Caco-2 (cell line): ENCODE data around the gene CADPS. TPM values are rescaled to one million over a fixed set of nuclear protein-coding genes. Genes with fewer than 3 reads are reported as not detected.

ENCODE experiments used
- BruUV-seq: library from RNA; stranded (reverse); fragments of 400-500 nt; replicated peaks from 2 replicates; lab custom pipeline; 2021; lab: Mats Ljungman, UMichigan
- CTCF ChIA-PET: fragments of 300-600 bp; sonication (Branson Sonifier 250); formaldehyde crosslinking; loops from one replicate; lab custom pipeline; 2022; ENCODE audit warnings: antibody characterized with exemption; lab: Charles Lee
- POLR2A ChIA-PET: fragments of 300-600 bp; sonication (Branson Sonifier 250); formaldehyde crosslinking; loops from one replicate; lab custom pipeline; 2022; ENCODE audit warnings: antibody characterized with exemption; lab: Charles Lee
- DNase-seq, 2 experiments: peaks; one replicate each; pipeline versions ENCODE4 v3.0.0 to v3.0.0-alpha.2; 2020 to 2022
- H3K27me3 ChIP-seq: replicated peaks from 2 replicates; pipeline ENCODE4 v1.6.0; 2011; ENCODE audit warnings: low read length; ENCODE audit not compliant: control insufficient read depth, insufficient read depth
- H3K36me3 ChIP-seq: 2 replicates; pipeline ENCODE4 v1.5.1; 2011; ENCODE audit warnings: low read length; ENCODE audit not compliant: control insufficient read depth, insufficient read depth
- H3K4me1 ChIP-seq: fragments of 250-450 bp; sonication (Bioruptor Pico); 2 replicates; pipeline ENCODE4 v1.5.1; 2020; ENCODE audit warnings: mild to moderate bottlenecking
- H3K4me3 ChIP-seq: 2 replicates; pipeline ENCODE4 v1.5.1; 2011; ENCODE audit warnings: low read depth, mild to moderate bottlenecking, control low read depth, low read length
- H3K9me3 ChIP-seq: fragments of 250-450 bp; sonication (Bioruptor Pico); 2 replicates; pipeline ENCODE4 v1.5.1; 2020; ENCODE audit warnings: mild to moderate bottlenecking, moderate library complexity
- H3K27ac Mint-ChIP-seq: one replicate; pipeline ENCODE4 v1.8.0; 2022; ENCODE audit warnings: mixed read lengths; ENCODE audit not compliant: unreplicated experiment
- H3K27me3 Mint-ChIP-seq: one replicate; pipeline ENCODE4 v1.8.0; 2022; ENCODE audit warnings: mixed read lengths; ENCODE audit not compliant: insufficient read depth, unreplicated experiment
- H3K36me3 Mint-ChIP-seq: one replicate; pipeline ENCODE4 v1.8.0; 2022; ENCODE audit warnings: mild to moderate bottlenecking, mixed read lengths; ENCODE audit not compliant: insufficient read depth, unreplicated experiment
- H3K4me1 Mint-ChIP-seq: one replicate; pipeline ENCODE4 v1.8.0; 2022; ENCODE audit warnings: low read depth, mixed read lengths; ENCODE audit not compliant: unreplicated experiment
- H3K4me3 Mint-ChIP-seq: one replicate; pipeline ENCODE4 v1.8.0; 2022; ENCODE audit warnings: mild to moderate bottlenecking, moderate library complexity, mixed read lengths; ENCODE audit not compliant: unreplicated experiment
- H3K9me3 Mint-ChIP-seq: one replicate; pipeline ENCODE4 v1.8.0; 2022; ENCODE audit warnings: mixed read lengths; ENCODE audit not compliant: unreplicated experiment
- intact Hi-C: fragments of 100-400 bp; cut with micrococcal nuclease; formaldehyde crosslinking; loops from one replicate; pipeline ENCODE4 v1.10.0; 2022; ENCODE audit not compliant: unreplicated experiment
- total RNA-seq: library from RNA; stranded (reverse); gene quantifications from 2 replicates; pipeline ENCODE4 v1.2.3, GENCODE V29; 2022
- TF ChIP-seq, protein P1 (sequence below), 2 experiments: fragments of 200-600 bp in 1 of 2; IDR thresholded peaks; 1 replicate in 1 of 2; 2 replicates in 1 of 2; pipeline versions ENCODE4 v1.5.1 to v1.8.0; 2011 to 2022; ENCODE audit warnings: antibody characterized with exemption in 1 of 2, control low read depth in 1 of 2, inconsistent platforms in 1 of 2, low read depth in 1 of 2, low read length in 1 of 2, mild to moderate bottlenecking in 1 of 2, moderate library complexity in 1 of 2; ENCODE audit not compliant: insufficient read depth in 1 of 2, severe bottlenecking in 1 of 2, unreplicated experiment in 1 of 2

Gene CADPS
- total RNA-seq, 1 experiment from 2014 or later, result not detected

- Mint-ChIP-seq H3K9me3 (no peaks in the 10 kb centered on the region), H3K27me3 (peaks cover 3% of the 10 kb centered on the region), H3K4me1 (no peaks in the 10 kb centered on the region), H3K4me3 (no peak overlapping the region), H3K27ac (no peak overlapping the region), H3K36me3 (no peaks in the 10 kb centered on the region)
- ChIA-PET CTCF (no interaction called here), POLR2A (no interaction called here)
- H3K4me1 ChIP-seq, result no peaks in the 10 kb centered on the region
- no peaks in the 10 kb centered on the region for H3K27me3 ChIP-seq
- BruUV-seq, result no TSS peak
- TF ChIP-seq, protein P1, sequence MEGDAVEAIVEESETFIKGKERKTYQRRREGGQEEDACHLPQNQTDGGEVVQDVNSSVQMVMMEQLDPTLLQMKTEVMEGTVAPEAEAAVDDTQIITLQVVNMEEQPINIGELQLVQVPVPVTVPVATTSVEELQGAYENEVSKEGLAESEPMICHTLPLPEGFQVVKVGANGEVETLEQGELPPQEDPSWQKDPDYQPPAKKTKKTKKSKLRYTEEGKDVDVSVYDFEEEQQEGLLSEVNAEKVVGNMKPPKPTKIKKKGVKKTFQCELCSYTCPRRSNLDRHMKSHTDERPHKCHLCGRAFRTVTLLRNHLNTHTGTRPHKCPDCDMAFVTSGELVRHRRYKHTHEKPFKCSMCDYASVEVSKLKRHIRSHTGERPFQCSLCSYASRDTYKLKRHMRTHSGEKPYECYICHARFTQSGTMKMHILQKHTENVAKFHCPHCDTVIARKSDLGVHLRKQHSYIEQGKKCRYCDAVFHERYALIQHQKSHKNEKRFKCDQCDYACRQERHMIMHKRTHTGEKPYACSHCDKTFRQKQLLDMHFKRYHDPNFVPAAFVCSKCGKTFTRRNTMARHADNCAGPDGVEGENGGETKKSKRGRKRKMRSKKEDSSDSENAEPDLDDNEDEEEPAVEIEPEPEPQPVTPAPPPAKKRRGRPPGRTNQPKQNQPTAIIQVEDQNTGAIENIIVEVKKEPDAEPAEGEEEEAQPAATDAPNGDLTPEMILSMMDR (IDR thresholded peaks at IDR 0.05; ENCODE audit: insufficient read depth in 1 of 2, low read depth in 1 of 2, low read length in 1 of 2, severe bottlenecking in 1 of 2, unreplicated experiment in 1 of 2), result no peak
- H3K9me3 ChIP-seq, result no peaks in the 10 kb centered on the region
- H3K36me3 ChIP-seq, result no peaks in the 10 kb centered on the region
- DNase-seq, result no peak
- no peak overlapping the region for H3K4me3 ChIP-seq
- intact Hi-C loops, result no loop called here
Measured at GRCh38 chr3:62538691-62539356, 336.4 kb downstream of the CADPS start.

DNA sequence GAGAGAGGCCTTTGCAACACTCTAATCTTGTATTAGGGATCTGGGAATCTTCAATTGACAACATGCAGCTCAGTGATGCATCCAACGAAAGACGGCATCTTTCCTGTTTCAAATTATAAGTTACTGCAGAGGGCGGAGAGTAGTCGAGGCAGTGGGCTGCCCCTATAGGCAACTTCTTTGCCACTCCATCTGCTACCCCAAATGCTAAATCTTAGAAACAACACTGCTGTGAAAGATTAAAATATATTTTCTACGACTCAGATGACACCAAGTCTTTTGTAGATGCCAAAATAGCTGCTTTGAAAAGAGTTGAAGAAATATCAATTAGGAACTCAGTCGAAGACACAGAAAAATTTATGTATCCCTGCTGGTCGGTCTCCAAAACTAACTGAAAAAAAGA is 340.9 kb downstream of the CADPS start:
- no peaks in the 10 kb centered on the region for H3K27me3 ChIP-seq
- H3K36me3 ChIP-seq, result no peaks in the 10 kb centered on the region
- Mint-ChIP-seq H3K36me3 (no peaks in the 10 kb centered on the region), H3K27me3 (peaks cover 7% of the 10 kb centered on the region), H3K4me1 (no peaks in the 10 kb centered on the region), H3K9me3 (no peaks in the 10 kb centered on the region), H3K27ac (no peak overlapping the region), H3K4me3 (no peak overlapping the region)
- H3K4me1 ChIP-seq, result no peaks in the 10 kb centered on the region
- CTCF ChIA-PET, result no interaction called here
- no peak overlapping the region for H3K4me3 ChIP-seq
- no TSS peak for BruUV-seq
- POLR2A ChIA-PET, result no interaction called here
- TF ChIP-seq, protein P1 (IDR thresholded peaks at IDR 0.05; ENCODE audit: insufficient read depth in 1 of 2, low read depth in 1 of 2, low read length in 1 of 2, severe bottlenecking in 1 of 2, unreplicated experiment in 1 of 2), result no peak
- intact Hi-C loops, result no loop called here
- no peak for DNase-seq
- no peaks in the 10 kb centered on the region for H3K9me3 ChIP-seq

GRCh38 chr3:62532796-62533195 is 342.4 kb downstream of the CADPS start:
- Mint-ChIP-seq H3K4me3 (no peak overlapping the region), H3K27ac (no peak overlapping the region), H3K27me3 (peaks cover 3% of the 10 kb centered on the region), H3K4me1 (no peaks in the 10 kb centered on the region), H3K36me3 (no peaks in the 10 kb centered on the region), H3K9me3 (no peaks in the 10 kb centered on the region)
- no peaks in the 10 kb centered on the region for H3K4me1 ChIP-seq
- ChIA-PET CTCF (no interaction called here), POLR2A (no interaction called here)
- H3K9me3 ChIP-seq, result no peaks in the 10 kb centered on the region
- no peaks in the 10 kb centered on the region for H3K27me3 ChIP-seq
- DNase-seq, result no peak
- H3K36me3 ChIP-seq, result no peaks in the 10 kb centered on the region
- H3K4me3 ChIP-seq, result no peak overlapping the region
- TF ChIP-seq, protein P1 (IDR thresholded peaks at IDR 0.05; ENCODE audit: insufficient read depth in 1 of 2, low read depth in 1 of 2, low read length in 1 of 2, severe bottlenecking in 1 of 2, unreplicated experiment in 1 of 2), result no peak
- intact Hi-C loops, result no loop called here
- BruUV-seq, result no TSS peak
